ENCODE measurements around the gene CDK11B. TPM values are rescaled to one million over a fixed set of nuclear protein-coding genes. Genes with fewer than 3 reads are reported as not detected.
A peak's percentile ranks its signal among the peaks of the same experiment; 100 is the strongest.

Gene CDK11B
- polyA plus RNA-seq, 1 donor (not counting 4 experiments of a cell fraction or from before 2014, with no cell fraction given), result 5.9 TPM

GRCh38 chr1:1630965-1631781, 27.6 kb downstream of the CDK11B start:
- FAIRE-seq (no peak), DNase-seq (ENCODE audit: low read depth, low spot score) (no peak)
- dilution Hi-C loops (cut with MboI; ENCODE audit: extremely low pct_ligation_motif_present, low sequenced_read_pairs), result no loop called here
- no peak overlapping the region for H3K27ac ChIP-seq (ENCODE audit: control insufficient read depth, insufficient read depth, low read length)
- H3K9me1 ChIP-seq (ENCODE audit: control insufficient read depth, extremely low read depth, insufficient read depth, low read length), result no peaks in the 10 kb centered on the region
- TF ChIP-seq EZH2 (IDR thresholded peaks at IDR 0.05; ENCODE audit: low read length) (no peak), CTCF (optimal IDR thresholded peaks at IDR 0.05 in 1 of 3, IDR thresholded peaks at IDR 0.05 in 1 of 3, conservative IDR thresholded peaks at IDR 0.05 in 1 of 3; ENCODE audit: extremely low read depth in 1 of 3, insufficient read depth in 2 of 3, low read length in 3 of 3) (no peak)
- H3K9me3 ChIP-seq (ENCODE audit: control insufficient read depth, low read depth, low read length), result no peaks in the 10 kb centered on the region
- no peak overlapping the region for H3K4me3 ChIP-seq (ENCODE audit: control insufficient read depth in 2 of 3, extremely low read depth in 1 of 3, insufficient read depth in 2 of 3, low read depth in 1 of 3, low read length in 3 of 3)
- H3K27me3 ChIP-seq (ENCODE audit: control insufficient read depth, extremely low read depth, insufficient read depth, low read length), result peaks cover 15% of the 10 kb centered on the region
- no peak overlapping the region for H3K9ac ChIP-seq (ENCODE audit: control insufficient read depth, extremely low read depth, insufficient read depth, low read length)
- no peak overlapping the region for H3K4me2 ChIP-seq (ENCODE audit: control insufficient read depth, extremely low read depth, insufficient read depth, low read depth, low read length)
- H3K4me1 ChIP-seq (ENCODE audit: control insufficient read depth, extremely low read depth, insufficient read depth, low read length), result peaks cover 18% of the 10 kb centered on the region
- no peak overlapping the region for H2AFZ ChIP-seq (ENCODE audit: control insufficient read depth, low read length)
- no peaks in the 10 kb centered on the region for H4K20me1 ChIP-seq (ENCODE audit: control insufficient read depth, extremely low read depth, insufficient read depth, low read length)
- H3K79me2 ChIP-seq (ENCODE audit: control insufficient read depth, insufficient read depth, low read length), result no peaks in the 10 kb centered on the region
- no peaks in the 10 kb centered on the region for H3K36me3 ChIP-seq (ENCODE audit: control insufficient read depth in 2 of 2, extremely low read depth in 1 of 2, insufficient read depth in 2 of 2, low read length in 2 of 2)

GRCh38 chr1:1630191-1630964, 28.4 kb downstream of the CDK11B start:
- no peak for DNase-seq (ENCODE audit: low read depth, low spot score)
- Histone ChIP-seq H3K79me2 (ENCODE audit: control insufficient read depth, insufficient read depth, low read length) (no peaks in the 10 kb centered on the region), H3K4me3 (ENCODE audit: control insufficient read depth in 2 of 3, extremely low read depth in 1 of 3, insufficient read depth in 2 of 3, low read depth in 1 of 3, low read length in 3 of 3) (no peak overlapping the region), H2AFZ (ENCODE audit: control insufficient read depth, low read length) (no peak overlapping the region), H3K9ac (ENCODE audit: control insufficient read depth, extremely low read depth, insufficient read depth, low read length) (no peak overlapping the region), H3K27ac (ENCODE audit: control insufficient read depth, insufficient read depth, low read length) (no peak overlapping the region), H3K4me2 (ENCODE audit: control insufficient read depth, extremely low read depth, insufficient read depth, low read depth, low read length) (no peak overlapping the region), H3K36me3 (ENCODE audit: control insufficient read depth in 2 of 2, extremely low read depth in 1 of 2, insufficient read depth in 2 of 2, low read length in 2 of 2) (no peaks in the 10 kb centered on the region), H3K9me3 (ENCODE audit: control insufficient read depth, low read depth, low read length) (no peaks in the 10 kb centered on the region), H4K20me1 (ENCODE audit: control insufficient read depth, extremely low read depth, insufficient read depth, low read length) (no peaks in the 10 kb centered on the region), H3K9me1 (ENCODE audit: control insufficient read depth, extremely low read depth, insufficient read depth, low read length) (no peaks in the 10 kb centered on the region), H3K4me1 (ENCODE audit: control insufficient read depth, extremely low read depth, insufficient read depth, low read length) (peaks cover 18% of the 10 kb centered on the region), H3K27me3 (ENCODE audit: control insufficient read depth, extremely low read depth, insufficient read depth, low read length) (peaks cover 15% of the 10 kb centered on the region)
- TF ChIP-seq EZH2 (IDR thresholded peaks at IDR 0.05; ENCODE audit: low read length), result no peak
- TF ChIP-seq CTCF (optimal IDR thresholded peaks at IDR 0.05 in 1 of 3, IDR thresholded peaks at IDR 0.05 in 1 of 3, conservative IDR thresholded peaks at IDR 0.05 in 1 of 3; ENCODE audit: extremely low read depth in 1 of 3, insufficient read depth in 2 of 3, low read length in 3 of 3), result peak in 1 of 3 experiments; percentile 23
- dilution Hi-C loops (cut with MboI; ENCODE audit: extremely low pct_ligation_motif_present, low sequenced_read_pairs), result no loop called here
- FAIRE-seq, result no peak
